Activated CD8-positive, alpha-beta memory T cell treated with anti-CD3 and anti-CD28 coated beads for 48 hours (primary cell): ENCODE data around the gene HES4.
"Not testable (repeated sequence)": the region's sequence is repeated elsewhere in the genome, so short reads cannot be mapped to it uniquely, and the experiment has no call there.

ENCODE experiments used
- DNase-seq, 3 experiments: peaks; one replicate each; pipeline ENCODE4 v3.0.0-alpha.2; 2020; ENCODE audit warnings: low read depth in 2 of 3, low spot score in 2 of 3

The HES4 gene

DNA sequence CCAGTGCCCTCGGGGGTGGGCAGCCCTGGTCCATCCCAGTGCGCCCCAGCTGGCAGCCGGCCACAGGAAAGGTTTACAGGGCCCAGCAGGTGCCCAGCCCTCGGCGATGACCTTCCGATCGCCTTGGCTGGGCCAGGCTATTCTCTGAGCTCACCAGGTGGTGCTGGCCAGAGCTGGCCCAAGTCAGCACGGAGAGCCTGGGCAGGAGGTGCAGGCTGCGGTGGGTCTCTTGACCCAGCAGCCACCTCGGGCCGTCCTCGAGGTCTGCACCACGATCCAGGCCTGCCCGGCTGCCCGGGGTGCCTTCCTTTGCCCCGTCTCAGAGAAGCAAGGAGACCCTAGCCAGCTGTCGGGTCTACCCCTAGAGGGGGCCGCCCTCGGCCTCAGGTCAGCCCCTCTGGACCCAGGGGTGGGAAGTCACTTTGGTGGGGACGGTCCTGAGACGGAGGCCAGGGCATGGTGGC lies 18.4 kb downstream of the HES4 start:
- no peak for DNase-seq

DNA sequence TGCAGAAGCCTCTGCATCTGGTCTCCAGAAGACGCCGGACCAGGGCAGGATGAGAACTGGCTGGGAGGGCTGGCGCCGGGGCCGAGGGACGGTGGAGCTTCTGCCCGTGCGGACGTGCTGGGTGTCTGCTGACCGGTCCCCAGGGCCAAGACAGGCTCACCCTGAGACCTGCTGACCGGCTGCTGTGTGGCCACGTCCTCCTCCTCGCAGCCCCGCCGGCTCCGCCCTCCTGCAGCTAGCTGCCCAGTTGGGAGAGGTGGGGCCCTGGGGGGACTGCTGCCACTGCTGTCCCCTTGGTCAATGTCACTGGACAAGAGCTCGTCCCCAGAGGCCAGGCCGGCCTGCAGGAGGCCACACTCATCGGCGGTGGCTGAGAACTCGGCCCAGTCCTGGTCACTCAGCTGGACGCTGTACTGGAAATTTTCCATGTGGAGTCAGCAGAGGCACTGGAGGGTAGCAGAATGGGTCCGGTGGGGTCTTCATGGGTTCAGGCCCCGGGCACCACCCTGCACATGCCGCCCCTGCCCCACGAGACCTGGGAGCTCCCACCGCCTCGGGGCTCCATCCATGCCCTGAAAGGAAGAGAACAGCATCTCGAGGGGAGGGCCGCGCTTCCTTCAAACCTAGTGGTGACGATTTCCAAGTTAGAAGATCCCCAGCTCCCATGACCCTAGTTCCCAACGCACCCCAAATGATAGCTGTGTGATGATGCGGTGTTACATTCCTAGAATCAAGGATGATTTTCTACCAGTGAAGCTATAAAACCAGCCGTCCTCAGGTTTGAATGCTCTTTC lies 19.1 kb downstream of the HES4 start:
- no peak for DNase-seq

DNA sequence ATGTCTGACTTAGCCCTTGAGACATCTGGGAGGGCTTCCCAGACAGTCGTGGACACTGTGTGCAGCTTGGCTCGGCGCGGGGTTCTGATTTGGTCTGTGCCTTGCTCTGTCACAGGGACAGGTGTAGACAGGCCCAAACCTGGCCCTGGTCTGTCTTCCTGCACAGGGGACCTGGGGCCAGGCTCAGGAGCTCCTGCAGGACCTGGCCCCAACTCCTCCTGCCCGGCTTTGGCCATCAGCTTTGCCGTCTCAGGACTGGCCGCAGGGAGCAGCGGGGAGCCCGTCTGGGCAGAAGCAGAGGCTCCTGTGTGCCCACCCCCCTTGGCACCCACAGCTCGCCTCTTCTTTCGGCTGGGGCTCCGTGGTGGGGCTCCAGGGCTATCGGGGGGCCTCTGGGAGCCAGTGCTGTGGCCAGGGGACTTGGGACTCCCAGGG lies 19.7 kb downstream of the HES4 start:
- DNase-seq = no peak

DNA sequence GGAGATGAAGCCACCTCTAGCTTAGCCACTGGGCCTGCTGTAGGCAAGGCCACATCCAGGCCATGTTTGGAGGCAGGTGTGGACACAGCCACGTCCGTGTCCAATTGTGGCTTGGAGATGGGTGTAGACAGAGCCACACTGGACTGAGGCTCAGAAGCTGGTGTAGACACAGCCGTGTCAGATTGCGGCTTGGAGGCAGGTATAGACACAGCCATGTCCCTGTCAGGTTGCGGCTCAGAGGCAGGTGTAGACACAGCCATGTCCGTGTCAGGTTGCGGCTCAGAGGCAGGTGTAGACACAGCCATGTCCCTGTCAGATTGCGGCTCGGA lies 20.2 kb downstream of the HES4 start:
- DNase-seq = no peak

DNA sequence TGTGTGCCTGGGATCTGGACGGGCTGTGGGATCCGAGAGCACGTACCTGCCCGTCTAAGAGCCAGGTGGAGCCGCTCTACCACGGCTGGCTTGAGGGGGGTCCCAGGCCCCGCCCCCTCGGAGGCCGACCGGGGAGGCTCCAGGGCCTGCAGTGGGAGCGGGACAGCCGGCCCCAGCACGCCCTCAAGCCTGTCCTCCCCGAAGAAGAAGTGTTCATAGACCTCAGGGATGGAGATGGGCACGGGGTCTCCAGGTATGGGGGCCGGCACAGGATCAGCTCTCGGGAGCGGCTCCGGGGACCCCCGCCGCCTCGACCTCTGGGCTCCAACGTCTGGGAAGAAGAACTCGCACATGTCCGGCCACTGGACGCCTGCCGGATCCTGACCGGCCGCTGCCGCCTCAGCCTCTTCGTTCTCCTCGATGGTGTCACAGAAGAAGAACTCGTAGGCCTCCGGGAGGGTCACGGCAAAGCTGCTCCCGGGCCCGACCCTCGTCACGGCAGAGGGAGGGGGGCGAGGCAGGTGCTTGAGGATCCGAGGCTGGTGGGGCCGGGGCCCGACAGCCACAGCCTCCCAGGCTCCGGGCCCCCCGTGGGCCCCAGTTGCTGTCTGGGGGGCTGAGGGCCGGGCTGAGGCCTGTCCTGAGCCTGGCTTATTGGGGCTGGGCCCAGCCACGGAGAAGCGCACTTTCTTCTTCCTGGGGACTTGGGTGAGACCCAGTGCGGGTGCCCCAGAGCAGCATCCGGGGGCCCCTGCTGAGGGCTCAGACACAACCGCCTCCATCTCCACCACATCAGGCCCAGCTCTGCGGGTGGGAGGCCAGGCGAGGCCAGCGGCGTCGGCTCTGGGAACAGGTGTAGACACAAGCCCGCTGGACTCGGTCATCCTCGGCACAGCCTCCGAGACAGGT lies 20.8 kb downstream of the HES4 start:
- DNase-seq = no peak

DNA sequence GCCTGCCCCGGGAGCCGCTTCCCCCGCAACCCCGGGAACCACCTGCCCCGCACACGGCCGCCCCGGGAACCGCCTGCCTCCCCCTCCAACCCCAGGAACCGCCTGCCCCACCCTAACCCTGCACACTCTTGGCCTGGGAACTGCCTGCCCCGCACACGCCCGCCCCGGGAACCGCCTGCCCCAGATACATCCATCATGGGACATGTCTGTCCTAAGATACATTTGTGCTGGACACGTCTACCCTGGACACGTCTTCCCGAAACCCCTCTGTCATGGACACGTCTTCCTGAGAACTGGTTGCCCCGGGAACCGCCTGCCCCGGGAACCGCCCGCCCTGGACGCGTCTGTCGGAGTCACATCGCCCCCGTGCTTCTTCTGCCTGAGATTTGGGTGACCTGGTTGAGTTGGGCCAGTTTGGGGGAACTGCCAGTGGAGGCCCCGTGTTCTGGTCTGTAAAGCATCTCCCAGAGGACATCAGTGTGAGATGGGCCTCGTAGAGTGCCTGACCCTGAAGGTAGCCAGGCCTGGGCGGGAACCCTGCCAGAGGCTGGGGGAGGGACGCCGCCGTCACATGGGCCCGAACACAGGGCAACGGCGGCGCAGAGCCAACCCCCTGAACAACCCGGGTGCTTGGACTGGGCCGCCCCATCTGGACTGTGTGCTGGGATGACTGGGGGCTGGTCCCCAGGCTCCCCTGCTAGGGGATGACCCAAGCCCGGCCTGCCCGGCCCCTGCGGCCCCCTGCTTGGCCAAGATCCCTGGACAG lies 21.6 kb downstream of the HES4 start:
- DNase-seq = no peak

DNA sequence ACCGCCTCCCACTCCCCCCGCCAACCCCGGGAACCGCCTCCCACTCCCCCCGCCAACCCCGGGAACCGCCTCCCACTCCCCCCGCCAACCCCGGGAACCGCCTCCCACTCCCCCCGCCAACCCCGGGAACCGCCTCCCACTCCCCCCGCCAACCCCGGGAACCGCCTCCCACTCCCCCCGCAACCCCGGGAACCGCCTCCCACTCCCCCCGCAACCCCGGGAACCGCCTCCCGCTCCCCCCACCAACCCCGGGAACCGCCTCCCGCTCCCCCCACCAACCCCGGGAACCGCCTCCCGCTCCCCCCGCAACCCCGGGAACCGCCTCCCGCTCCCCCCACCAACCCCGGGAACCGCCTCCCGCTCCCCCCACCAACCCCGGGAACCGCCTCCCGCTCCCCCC lies 23.1 kb downstream of the HES4 start:
- not testable (repeated sequence) for DNase-seq

DNA sequence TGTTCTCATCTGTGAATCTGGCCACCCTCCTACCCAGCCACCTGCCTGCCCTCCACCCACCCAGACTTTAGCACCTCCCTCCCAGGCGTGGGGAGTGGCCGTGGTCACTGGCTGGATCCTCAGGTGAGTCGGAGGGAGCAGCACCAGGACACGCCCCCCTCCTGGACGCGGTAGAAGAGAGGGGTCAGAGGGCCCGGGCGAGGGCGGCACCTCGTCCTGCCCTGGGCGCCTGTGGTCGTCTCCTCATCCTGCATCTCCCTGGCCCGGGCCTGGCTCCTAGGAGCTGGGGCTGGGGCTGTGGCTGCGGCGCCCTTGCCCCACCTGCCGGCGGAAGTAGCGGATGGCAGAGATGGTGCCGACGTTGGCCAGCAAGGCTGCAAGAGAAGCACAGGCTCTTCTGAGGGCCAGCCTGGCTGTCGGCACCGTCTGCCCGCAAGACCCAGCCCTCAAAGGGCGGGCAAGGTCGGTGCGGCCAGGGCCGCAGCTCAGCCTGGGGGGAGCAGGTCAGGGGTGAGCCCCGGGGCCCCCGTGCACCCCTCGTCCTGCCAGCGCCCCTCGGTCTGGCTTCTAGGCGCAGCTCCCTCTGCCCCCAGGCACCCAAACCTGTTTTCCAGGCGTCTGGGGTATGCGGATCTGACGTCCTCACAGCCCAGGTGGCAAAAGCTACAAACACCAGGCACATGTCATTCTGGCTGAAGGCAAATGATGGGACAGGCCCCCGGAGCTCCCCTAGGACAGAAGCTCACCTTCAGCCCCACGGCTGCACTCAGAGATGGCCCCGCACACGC lies 23.8 kb downstream of the HES4 start:
- DNase-seq = peak in 1 of 3 experiments; percentile 33

DNA sequence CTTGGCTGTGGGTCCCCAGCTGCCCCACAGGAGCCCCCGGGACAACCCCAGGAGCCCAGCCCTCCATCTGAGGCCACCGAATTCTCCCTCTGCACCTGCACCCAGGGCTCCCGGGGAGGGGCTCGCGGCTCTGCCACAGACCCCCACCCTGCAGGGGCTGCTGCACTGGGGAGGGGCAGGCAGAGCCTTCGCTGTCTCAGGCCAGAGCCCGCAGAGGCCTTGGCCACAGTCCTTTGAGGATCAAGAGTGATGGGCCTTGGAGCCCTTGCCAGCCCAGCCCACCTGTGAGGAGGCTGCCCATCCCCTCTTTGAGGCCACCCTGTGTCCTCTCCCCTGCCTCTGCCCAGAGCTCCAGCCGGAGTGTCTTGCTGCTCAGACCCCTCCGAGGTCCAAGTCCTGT lies 24.5 kb downstream of the HES4 start:
- no peak for DNase-seq

DNA sequence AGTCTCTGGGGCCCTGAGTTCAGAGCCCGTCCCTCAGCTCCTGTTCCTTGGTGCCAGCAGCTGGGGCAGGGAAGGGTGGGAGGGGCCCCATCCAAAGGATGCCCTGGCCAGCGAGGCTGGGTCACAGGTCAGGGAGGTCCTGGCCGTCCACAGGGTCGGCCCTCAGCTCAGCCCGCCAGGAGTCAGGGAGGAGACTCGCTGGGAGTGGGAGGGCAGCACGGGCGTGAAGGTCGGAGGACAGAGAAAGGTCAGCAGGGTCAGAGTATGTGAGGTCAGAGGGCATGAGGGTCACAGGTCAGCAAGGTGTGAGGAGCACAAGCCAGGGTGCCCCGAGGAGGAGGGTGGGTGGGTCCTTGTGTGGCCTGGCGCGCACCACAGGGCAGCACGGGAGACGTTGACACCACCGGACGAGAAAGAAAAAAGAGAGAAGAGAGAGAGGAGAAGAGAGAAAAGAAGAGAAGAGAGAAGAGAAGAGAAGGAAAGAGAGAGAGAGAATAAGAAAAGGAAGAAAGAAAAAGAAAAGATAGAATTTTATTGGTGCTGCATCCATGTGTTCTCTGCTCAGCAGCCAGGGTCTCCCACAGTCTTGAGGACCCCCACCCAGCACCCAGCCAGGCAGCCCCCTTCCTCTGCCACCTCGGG lies 25.1 kb downstream of the HES4 start:
- no peak for DNase-seq

DNA sequence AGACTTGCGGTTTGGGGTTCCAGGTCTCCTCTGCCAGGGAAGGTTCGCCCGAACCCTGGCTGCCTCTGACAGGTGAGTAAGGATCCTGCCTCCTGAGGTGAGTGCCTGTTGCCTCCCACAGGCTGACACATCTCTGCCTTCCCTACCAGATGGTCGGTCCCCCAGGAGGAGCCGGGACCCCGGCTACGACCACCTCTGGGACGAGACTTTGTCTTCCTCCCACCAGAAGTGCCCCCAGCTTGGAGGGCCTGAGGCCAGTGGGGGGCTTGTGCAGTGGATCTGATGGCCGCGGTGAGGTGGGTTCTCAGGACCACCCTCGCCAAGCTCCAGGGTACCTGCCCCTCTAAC lies 25.6 kb downstream of the HES4 start:
- no peak for DNase-seq

DNA sequence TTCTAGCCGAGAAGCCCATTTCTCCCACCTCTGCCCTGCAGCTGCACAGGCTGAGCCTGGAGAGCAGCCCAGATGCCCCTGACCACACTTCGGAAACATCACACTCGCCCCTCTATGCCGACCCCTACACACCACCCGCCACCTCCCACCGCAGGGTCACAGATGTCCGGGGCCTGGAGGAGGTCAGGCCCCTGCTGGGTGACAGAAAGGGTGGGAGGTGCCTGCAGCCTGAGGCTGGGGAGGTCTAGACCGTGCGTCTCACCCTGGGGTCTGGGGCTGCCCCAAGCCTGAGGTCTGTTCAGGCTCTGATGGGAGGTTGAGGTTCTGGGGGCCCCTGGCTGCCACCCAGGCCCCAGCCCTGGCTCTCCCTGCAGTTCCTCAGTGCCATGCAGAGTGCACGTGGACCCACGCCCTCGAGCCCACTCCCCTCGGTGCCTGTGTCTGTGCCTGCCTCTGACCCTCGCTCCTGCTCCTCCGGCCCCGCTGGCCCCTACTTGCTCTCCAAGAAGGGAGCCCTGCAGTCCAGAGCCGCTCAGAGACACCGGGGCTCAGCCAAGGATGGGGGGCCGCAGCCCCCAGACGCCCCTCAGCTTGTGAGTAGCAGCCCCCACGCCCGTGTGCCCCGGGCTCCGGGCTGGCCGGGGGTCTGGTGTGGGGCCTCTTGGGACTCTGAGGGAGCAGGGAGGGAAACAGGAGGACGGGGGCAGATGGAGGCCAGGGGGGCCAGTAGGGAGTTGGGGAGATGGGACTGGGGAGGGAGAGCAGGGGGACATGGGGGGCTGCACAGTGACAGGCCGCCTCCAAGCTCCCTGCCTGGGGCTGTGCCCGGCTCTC lies 26.2 kb downstream of the HES4 start:
- no peak for DNase-seq

DNA sequence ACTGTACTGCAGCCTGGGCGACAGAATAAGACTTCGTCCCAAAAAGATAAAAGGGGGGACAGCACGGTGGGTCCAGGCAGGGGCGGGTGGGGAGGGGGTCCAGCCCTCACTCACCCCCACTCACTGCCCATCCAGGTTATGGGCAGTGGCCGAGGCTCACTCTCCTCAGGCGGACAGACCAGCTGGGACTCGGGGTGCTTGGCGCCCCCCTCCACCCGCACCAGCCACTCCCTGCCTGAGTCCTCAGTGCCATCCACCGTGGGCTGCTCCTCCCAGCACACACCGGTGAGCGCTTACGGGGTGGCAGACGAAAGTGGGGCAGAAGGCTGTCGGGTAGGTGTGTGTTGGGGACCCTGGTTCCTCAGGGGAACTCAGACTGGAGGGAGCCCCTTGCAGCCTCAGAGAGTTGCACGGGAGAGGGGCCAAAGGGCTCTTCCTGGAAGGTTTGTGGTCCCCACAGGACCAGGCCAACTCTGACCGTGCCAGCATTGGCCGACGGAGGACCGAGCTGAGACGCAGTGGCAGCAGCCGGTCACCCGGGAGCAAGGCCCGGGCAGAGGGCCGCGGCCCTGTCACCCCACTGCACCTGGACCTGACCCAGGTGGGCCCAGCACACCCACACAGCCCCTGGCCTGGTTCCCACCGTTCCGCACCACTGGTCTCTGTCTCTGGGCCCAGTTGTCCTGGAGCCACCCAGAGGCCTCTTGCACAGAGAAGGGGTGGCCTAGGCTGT lies 27.0 kb downstream of the HES4 start:
- DNase-seq = no peak

DNA sequence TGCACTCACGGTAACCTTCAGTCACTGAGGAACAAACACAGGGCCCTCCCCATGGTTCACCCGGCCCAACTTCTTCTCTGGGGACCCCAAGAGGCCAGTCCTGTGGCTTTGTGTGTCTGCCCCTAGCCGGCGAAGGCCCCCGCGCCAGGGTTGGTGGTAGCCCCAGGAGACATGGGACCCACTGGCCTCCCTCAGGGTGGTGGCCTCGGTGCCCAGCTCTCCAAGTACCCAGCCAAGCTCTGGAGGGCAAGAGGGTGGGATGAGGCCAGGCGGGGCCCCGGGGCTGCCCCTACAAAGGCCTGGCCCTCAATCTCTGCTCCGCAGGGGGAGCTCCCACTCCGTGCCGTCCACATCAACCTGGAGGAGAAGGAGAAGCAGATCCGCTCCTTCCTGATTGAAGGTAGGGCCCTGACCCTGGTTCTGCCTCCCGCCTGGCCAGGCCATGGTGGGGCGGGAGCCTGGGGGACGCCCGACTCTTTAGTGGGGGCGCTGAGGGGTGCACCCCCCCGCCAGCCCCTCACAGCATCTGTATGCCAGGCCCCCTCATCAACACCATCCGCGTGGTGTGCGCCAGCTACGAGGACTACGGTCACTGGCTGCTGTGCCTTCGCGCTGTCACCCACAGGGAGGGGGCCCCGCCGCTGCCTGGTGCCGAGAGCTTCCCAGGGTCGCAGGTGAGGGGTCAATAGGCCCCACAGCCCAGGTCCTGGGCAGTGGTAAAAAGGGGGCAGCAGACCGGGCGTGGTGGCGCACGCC lies 28.0 kb downstream of the HES4 start:
- DNase-seq = no peak

DNA sequence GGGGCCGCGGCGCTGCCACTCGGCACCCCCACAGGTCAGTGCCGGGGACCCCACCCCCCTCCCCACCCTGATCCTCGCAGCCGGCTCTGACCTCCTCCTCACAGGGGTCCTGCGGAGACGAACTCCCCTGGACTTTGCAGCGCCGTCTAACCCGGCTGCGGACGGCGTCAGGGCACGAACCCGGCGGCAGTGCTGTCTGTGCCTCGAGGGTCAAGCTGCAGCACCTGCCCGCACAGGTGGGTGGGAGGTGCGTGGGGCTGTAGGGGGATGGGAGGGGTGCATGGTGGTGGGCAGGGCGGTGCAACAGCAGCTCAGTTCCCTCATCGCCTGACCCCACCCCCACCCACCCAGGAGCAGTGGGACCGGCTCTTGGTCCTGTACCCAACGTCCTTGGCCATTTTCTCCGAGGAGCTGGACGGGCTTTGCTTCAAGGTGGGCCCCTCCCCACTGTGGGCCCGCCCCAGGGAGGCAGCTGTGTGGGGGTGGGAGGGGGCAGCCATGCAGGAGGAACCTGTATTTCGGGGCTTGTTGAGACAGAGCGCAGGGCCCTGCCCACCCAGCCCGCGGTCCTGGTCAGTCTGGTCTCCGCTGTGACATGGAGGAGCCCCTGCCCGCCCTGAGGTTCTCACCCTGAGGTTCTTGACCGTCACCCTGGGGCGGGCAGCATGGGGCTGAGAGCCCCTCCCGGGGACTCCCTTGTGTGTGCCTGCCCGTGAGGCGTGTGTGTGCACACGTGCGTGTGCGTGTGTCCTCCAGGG lies 28.7 kb downstream of the HES4 start:
- no peak for DNase-seq

DNA sequence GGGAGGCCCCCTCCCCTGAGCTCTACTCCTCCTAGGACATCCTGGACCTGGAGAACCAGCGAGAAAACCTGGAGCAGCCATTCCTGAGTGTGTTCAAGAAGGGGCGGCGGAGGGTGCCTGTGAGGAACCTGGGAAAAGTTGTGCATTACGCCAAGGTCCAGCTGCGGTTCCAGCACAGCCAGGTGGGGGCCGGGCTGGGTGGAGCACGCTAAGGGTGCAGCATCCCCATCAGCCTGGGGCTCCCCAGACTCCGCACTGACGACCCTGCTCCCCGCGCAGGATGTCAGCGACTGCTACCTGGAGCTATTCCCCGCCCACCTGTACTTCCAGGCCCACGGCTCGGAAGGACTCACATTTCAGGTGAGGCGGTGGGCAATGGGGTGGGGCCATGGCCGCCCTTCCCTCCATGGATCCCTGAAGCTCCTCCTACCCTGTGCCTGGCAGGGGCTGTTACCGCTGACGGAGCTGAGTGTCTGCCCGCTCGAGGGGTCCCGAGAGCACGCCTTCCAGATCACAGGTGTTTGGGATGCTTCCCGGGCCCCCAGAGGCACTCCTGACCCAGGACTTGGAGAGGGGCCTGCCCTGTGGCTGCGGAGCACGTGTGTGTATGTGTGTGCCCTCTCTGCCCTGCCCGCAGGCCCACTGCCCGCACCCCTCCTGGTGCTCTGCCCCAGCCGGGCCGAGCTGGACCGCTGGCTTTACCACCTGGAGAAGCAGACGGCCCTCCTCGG lies 29.5 kb downstream of the HES4 start:
- no peak for DNase-seq
